ENCODE measurements around the gene NR1H4.
"Not testable (repeated sequence)": the region's sequence is repeated elsewhere in the genome, so short reads cannot be mapped to it uniquely, and the experiment has no call there.

NR1H4 gene

DNA sequence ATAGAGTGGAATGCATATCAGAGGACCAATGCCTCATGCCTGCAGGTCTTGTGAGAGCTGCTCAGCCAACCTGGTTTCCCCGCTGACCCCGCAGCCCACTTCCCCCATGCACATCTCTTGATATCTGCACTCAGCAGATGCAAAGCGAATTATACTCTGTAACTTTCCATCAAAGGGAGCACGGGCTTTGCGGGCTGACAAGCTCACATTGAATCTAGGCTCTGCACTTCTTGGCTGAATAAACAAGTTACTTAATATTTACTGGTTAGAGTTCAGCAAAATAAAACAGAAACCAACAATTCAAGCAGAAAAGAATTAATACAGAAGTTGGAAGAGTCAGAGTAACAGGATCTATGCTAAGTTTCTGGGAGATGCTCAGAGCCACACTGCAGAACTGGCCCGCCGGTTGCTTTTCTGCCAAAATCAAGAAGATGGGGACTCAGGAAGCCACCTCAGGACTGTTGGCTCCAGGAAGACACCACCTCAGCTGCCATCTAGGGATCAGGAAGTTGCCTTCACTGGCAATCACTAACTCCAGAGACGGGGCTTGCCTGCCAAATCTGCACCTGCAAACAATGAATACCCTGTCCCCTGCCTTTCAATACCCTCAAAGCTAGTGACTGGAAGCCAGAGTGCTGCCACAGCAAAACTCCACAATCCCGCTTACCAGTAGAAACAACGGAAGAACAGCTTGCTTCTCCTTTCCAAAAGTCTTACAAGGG lies 46.5 kb downstream of the NR1H4 start:
- DNase-seq, result no peak

DNA sequence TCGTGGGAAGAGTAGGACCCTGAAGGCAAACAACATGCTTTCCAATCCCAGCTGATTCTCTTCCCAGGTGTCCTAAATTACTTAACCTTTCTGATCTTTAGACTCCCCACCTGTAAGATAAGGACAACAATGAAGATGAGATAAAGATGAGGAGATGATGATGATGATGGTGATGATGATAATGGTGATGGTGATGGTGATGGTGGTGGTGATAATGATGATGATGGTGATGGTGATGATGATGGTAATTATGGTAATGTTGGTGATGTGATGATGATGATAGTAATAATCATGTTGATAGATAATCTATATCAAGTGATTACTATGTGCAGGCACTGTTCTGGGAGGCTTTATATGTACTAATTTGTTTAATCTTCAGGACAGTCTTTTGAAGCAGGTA lies 48.3 kb downstream of the NR1H4 start:
- no peak for DNase-seq

DNA sequence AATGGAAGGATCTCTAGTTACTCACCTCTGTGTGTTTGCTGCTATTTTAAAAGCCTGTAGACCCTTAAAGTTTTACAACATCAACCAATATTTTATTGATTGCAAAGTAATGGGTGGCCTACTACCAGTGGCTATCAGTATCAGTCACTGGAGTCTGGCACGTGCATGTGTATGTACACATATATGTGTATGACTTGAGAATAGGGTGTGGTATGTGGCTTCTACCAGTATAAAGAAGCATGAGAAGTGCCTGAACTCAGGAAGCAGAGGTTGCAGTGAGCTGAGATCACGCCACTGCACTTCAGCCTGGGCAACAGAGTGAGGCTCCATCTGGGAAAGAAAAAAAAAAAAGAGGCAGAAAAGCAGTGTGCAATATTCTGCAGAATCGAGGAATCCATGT lies 54.4 kb downstream of the NR1H4 start:
- DNase-seq, result no peak

DNA sequence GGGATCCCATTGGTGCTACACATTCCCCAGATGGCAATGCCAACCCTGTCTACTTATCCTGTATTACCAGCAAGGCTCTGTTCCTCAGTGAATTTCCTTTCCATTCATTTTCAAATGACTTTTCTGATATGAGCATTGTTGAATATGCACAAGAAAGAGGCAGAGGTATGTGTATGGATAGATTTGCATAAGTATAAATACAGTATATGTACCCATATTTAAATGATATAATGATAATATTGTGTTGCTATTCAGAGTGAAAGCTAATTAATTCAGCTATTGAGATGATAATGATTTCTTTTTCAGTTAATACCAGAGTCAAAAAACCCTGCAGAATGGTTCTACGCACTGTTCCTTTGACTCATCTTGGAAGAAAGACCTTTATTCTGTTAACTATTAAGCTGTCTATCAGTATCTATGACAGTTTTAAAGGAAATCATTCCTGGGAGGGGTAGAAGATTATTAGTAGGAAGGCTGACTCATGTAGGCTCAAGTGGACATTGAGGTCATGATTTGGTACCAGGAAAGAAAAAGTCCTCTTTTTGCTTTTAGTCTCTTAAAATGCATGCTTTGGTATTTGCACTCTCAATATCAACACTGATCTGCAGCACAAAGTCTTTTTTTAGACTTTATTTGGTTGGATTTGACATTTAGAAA lies 54.9 kb downstream of the NR1H4 start:
- no peak for DNase-seq

DNA sequence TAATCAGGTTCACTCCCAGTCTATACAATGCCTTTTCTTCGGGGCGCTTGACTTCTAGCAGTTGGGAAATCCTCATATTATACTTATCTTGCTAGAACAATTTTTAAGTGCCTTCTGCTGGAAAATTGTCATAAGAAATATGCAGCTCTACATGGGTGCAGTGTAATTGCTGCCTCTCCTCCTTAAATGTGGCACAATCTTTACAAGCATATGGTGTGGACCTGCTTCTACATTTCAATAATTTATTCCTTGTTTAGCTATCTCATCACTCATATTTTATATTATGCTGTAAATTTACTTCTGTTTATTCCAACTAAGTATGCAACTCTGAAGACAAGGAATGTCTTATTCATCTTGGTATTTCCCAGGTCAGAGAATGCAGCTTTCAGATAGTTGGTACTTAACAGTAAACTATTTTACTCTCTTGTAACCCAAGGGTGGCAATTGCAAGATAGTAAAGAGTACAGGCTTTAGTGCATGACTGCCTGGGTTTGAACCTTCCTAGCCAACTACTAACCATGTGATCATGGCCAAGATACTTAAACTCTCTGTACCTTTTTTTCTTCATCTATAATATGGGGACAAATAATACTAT lies 56.2 kb downstream of the NR1H4 start:
- DNase-seq, result no peak

DNA sequence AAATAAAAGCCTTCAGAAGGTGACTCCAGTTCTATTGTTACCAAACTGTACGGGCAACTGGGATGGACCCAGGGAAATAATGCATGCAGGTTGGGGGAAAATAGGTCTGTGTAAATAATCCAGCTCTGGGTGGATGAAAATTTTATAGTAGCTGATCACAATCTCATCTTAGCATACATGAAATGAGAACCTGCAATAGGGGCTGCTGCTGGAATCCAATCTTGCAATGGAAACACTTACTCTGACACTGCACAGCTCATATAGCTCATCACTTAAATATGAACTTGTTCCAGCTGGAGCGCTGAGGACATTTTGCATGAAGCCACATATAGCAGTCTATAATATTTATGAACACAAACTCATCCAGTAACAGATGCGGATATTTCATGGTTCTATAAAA lies 59.7 kb downstream of the NR1H4 start:
- no peak for DNase-seq

DNA sequence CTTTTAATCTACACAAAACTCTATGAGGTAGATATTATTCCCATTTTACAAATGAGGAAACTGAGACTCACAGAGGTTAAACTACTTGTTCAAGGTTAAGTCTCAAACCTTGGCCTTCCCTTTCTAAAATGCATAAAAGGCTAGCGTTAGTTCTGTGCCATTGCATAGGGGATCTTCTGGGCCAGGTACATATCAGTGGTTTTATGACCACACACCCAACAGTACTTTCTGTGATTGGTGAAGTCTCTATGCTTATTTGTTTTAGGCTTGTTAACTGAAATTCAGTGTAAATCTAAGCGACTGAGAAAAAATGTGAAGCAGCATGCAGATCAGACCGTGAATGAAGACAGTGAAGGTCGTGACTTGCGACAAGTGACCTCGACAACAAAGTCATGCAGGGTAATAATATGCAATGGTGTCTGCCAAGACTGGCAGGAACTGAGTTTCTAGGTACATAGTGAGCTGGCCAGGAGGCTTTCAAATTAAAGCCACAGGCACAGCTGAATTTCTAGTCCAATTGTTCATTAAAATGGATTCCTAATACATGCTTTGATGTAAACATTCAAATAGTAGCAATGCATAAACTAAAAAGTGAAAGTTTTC lies 61.1 kb downstream of the NR1H4 start:
- DNase-seq, result no peak

DNA sequence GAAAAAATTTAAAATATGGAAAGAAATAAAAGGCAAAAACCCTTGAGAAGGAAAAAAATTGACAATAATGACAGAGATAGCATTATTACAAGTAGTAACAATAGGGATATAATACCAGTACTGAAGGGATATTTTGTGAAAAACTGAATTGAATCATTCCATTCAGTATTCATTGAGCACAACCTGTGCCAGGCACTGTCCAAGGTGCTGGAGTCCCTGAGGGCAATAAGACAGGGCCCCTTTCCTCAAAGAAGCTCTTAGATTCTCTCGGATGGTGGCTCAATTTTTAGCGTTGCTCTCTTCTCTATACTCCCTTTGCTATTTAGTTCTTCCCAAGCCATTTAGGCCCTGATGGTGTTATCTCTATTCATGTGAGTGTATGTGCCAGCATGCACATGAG lies 65.5 kb downstream of the NR1H4 start:
- no peak for DNase-seq

DNA sequence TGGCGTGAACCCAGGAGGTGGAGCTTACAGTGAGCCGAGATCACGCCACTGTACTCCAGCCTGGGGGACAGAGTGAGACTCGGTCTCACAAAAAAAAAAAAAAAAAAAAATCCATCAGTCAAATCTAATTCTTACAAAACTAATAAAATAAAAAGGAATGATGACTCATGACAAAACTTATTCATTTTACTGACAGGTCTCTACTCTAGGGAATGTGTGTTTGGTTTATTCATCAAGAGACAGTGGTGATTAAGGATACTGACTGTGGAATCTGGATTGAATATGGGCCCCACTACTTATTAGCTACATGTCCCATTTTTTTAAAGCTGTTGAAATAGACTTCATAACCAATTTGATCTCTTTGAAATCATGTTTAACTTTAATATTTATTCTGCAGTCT lies 70.5 kb downstream of the NR1H4 start:
- no peak for DNase-seq

DNA sequence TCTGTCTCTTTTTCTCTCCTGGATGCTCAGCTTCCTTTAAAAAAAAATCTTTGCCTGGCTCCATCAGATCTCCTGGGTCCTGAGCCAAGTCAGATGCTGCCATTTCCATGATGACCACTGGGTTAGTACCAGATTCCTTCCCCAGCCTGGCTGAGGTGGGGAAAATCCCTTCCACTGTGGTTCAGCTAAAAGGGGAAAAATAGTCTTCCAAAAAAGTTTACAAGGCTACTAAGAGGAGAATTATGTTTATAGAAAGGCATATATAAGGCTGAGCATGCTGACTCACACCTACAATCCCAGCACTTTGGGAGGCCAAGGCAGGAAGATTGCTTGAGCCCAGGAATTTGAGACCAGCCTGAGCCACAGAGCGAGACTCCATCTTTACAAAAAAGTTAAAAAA lies 71.4 kb downstream of the NR1H4 start:
- DNase-seq, result no peak

DNA sequence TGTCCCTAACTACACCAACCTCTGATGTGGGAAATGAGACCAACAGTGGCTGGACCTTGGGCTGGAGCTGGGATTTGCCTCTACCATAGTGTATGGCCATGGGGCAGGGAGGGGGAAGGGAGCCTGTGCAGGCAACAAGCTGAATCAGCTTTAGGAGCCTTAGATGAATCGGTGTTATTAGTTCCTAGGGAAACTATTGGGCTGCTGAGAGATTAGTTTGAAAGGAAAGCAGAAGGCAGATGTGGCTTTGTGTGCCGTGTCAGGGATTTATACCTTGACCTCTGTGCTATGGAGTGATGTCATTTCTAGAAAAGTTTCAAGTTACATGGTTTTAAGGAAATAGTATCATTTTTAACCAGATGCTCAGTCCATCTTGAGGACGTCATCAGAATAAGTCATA lies 80.3 kb downstream of the NR1H4 start:
- DNase-seq, result no peak

DNA sequence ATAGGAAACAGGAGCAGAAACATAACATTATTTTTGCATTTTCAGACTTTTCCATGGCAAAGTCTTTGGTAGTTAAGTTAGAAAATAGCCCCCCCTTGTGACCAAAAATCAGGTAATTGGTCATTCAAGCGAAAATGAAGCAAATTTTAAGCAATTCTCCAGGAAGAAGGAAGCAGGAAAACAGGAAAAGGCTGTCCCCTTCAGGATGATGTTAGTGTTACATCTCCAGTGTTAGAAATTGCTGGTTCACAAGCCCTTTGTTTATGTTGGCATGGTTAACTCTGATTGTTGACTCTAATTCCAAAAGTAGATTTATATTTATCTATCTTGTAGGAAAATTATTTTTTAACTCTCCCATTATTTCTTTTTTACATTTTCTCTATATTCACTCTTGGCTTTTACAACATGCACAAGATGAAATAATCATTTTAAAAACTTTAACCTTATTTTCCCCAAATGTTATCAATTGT lies 81.0 kb downstream of the NR1H4 start:
- peak in 1 of 6 experiments; percentile 2 for DNase-seq

DNA sequence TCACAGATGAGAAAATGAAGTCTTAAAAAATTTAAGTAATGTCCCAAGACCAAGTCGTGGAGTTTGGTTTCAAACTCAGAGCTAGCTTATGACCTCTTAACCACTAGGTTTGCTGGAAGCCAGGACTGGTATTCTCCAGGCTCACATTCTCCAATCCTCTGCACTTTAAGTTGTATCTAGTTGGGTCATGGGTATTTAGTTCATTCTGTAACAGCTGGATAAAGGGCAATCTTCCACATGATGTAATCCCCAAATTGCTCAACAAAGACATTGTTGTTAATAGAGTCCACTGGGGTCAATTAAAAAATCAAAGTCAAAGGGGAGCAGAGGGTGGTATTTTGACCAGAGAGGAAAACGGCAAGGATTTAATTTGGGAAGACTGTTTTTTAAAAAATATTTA lies 82.1 kb downstream of the NR1H4 start:
- DNase-seq, result no peak

DNA sequence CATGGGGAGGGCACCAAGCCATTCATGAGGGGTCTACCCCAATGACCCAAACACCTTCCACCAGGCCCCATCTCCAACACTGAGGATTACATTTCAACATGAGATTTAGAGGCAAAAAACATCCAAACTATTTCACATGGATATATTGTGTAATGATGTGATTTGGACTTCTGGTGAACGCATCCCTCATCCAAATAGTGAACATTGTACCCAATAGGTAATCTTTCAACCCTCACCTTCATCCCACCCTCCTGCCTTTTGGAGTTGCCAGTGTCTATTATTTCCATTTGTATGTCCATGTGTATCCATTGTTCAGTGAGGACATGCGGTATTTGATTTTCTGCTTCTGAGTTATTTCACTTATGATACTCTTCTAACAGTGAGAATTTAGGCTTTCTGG lies 83.7 kb downstream of the NR1H4 start:
- no peak for DNase-seq

DNA sequence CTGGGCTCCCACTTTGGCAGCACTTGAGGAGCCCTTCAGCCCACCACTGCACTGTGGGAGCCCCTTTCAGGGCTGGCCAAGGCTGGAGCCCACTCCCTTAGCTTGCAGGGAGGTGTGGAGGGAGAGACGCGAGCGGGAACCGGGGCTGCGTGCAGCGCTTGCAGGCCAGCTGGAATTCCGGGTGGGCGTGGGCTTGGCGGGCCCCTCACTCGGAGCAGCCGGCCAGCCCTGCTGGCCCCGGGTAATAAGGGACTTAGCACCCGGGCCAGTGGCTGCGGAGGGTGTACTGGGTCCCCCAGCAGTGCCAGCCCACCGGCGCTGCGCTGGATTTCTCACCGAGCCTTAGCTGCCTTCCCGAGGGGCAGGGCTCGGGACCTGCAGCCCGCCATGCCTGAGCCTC lies 85.6 kb downstream of the NR1H4 start:
- DNase-seq, result not testable (repeated sequence)

DNA sequence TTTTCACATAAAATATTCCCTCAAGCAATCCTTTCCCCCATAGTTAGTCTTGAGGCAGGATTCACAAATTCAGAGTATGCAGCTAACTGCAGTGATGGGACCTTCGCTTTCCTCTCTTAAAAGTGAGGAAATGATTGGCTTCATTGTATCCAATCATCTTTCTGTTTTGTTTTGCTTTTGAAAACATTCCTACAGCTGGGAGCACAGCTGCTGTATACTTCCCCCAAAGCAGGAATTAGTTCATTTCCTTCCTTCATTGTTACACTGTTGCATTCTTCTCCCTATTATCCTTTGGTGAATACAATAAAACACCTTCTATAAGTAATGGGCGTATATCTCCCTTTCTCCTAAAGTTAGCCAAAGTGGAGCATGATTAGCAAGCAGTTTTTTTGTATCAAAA lies 90.4 kb downstream of the NR1H4 start:
- no peak for DNase-seq

DNA sequence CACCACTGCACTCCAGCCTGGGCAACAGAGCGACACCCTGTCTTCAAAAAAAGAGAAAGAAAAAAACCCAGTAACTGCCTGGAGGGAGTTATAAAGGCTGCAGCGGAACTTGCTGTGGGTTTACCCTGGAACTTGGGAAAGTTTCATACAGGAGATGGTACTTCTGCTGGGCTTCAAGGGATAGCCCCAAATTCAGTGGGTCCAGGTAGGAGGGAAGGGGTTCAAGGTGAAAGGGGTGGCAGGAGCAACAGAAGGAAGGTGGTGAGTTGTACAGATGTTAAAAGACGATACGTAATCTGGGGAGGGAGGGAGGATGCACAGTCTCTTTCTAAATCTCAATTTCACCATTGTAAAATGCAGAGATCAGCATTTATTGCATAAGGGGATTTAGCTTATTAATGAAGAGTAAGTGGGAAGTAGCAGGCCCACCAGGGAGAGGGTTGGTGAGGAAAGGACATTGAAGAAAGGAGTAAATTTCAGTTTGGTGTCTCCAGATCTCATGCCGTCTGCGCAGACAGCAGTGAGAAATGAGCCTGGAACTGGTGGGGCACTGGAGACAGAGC lies 91.3 kb downstream of the NR1H4 start:
- no peak for DNase-seq

DNA sequence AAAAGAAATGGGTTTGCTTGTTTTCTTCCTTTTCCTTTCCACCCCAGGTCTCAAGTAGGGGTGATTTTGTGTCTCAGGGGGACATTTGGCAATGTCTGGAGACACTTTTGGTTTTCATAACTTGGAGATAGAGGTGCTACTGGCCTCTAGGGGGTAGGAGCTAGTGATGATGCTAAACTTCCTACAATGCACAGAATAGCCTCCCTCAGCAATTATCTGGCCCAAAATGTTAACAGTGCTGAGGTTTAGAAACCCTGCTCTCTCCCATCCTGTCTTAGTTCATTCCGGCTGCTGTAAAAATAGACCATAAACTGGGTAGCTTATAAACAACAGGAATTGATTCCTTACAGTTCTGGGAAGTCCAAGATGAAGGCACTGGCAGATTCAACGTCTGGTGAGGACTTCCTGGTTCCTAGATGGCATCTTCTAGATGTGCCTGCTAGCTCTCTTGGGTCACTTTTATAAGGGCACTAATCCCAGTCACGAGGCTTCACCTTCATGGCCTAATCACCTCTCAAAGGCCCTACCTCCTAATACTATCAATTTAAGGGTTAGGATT lies 92.4 kb downstream of the NR1H4 start:
- DNase-seq, result no peak

DNA sequence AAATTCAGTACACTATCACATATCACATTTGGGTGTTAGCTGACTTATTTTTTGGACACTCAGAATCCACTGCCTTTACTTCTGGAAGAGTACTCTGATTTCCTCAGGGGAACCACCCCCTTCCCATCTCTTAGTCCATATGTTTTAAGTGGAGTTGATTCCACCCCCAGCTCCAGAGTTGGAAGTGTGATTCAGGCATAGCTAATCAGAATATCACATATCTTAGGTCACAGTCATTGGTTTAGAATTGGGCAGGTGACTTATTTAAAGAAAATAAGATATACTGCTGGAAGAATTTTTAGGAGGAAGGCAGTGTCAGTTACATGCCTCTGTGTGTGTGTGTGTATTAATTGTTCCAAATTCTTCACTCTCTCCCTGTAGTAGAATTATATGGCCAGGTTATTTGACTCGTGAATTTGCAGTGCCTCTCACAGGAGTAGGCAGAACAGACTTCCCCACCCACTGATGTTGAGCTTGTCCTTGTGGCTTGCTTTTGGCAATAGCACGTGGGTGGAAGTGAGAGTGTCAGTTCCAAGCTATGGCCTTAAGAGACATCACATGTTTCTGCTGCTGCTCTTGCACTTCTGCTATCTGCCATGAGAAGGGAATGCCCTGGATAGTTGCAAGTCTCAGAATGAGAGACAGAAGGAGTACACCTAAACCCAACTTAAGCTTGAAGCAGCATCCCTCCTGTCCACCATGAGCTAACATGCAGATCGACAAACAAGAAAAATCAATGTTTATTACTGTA lies 93.4 kb downstream of the NR1H4 start:
- no peak for DNase-seq

DNA sequence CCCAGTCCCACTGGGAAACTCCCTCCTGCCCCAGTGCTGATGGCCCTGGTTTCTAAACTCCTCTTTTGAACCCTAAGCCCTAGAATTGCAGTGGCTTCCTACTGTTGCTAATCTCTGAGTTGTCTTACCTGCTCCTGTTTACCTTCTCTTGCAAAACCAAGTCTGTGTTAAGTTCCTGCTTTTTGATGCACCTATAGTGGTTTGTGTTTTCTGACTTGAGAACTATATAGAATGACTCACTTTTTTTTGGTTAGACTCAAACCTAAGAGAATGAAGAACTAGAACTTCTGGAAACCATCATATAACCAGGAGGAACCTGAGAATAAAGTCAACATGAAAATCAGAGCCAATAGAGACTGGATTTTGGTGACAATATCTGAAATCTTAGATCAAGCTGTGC lies 94.3 kb downstream of the NR1H4 start:
- no peak for DNase-seq

DNA sequence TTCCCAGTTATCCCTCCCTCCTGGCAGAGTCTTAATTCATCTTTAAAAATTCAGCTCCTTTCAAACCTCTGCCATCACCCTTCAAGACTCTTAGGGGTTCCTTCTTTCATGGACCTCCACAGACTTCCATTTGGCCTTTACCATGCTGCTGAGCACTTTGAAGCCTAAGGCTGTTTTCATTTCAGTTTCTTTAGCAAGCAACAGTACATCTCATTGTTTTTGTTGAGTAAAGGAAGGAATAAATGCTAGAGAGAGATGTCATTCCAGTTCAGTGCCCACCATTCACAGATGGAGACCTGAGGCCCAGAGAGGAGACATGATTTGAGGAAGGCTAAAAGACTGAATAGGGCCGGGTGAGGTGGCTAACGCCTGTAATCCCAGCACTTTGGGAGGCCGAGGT lies 98.5 kb downstream of the NR1H4 start:
- DNase-seq, result no peak

Data from stimulated activated naive CD4-positive, alpha-beta T cell (primary cell).